ENCODE results near the gene FHIT. TPM values are rescaled to one million over a fixed set of nuclear protein-coding genes. Genes with fewer than 3 reads are reported as not detected.
A peak's percentile ranks its signal among the peaks of the same experiment; 100 is the strongest.

Gene FHIT
- total RNA-seq: 1.1 and 1.3 TPM in 2 replicates

DNA sequence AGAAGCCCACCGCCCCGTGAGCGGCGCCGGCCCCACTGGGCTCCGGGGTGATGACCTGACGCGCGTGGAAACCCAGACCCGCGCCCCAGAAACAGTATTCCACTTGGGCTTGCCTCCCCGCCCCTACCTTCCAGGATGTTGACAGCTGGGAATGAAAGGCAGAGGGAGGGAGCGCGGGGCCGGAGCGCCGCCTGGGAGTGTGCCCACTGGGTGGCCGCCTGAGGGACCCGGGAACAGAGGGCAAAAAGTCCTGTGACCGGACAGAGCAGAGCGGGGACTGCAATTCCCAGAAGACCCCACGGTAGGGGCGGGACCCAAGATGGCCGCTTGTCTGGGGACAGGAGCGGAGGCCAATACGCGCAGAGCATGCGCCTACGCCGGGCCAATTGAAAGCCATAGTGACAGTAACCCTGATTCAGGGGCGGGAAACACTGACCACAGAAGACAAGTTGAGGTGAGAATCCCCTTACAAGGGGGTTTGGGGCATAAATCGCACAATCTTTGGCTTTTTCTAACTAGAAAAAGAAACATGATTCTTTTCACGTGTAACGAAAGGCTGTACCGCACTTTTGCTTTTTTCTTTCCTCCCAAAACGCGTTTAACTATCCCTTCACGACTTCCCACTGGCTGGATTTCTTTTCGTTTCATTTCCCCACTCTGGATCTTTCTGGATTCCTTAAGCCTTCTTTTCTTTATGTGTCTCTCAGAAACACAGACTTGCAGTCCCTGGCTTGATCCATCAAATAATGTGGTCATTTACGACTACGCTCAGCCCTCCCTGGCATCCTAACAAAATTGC is at the start of gene FHIT:
TSS of gene FHIT (minus strand) at position 279 of the 799 bp plus-strand sequence.
- DNase-seq (ENCODE audit: low read depth, low spot score): peak; percentile 84

GRCh38 chr3:61300786-61301185 is 49.5 kb upstream of the FHIT start:
- DNase-seq (ENCODE audit: low read depth, low spot score): no peak

DNA sequence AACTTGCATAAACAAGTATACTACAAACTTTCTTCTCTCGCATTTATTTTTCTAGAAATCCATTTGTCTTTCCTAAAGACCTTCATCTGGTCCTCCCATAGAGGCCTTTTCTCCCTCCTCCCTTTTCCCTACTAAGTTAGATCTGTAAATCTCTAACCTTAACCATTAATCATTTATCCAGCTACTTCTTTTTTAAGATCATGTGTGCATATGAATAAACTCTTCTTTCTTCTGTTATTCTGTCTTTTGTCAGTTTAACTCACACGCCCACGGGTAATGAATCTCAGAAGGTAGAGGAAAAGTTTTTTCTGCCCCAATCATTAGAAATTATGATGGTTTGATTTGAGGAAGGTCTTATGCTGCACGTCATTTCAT is 48.7 kb upstream of the FHIT start:
- DNase-seq (ENCODE audit: low read depth, low spot score): no peak

GRCh38 chr3:61299343-61300005 is 48.2 kb upstream of the FHIT start:
- no peak for DNase-seq (ENCODE audit: low read depth, low spot score)

DNA sequence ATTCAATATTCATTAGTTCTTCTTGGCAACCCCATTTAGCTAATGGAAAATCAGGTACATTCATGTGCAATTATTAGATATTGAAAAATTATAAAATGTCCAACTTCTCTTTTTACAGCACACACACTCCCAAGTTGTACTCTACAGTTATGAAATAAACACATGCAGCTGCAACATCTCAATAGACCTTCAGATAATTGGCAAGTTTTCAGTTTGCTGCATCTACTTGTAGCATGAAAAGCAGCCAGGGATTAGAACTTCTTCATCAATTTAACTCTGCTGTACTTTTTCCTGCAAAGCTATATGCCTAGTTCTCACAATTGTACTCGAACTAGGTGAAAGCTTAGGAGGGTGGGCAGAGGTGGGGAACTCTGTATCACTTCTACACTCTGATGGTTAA is 46.6 kb upstream of the FHIT start:
- DNase-seq (ENCODE audit: low read depth, low spot score): no peak

DNA sequence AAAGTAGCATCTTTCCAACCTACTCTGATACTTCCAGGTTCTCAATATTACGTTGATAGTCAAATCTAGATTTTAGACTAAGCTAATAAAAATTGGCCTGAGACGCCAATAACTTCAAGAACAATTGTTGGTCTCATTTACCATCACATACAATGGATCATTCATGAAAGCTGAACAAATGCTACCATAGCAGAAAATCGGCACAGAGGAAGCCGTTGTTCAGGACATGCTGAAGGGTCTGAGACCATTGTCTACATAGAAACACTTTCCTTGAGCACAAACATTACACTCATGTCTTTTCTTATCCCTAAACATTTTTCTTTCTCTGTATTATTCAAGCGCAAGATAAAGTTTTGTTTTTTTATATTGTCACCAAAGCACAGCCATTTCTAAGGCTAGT is 37.2 kb upstream of the FHIT start:
- no peak for DNase-seq (ENCODE audit: low read depth, low spot score)

GRCh38 chr3:61283876-61284275 is 32.6 kb upstream of the FHIT start:
- no peak for DNase-seq (ENCODE audit: low read depth, low spot score)

DNA sequence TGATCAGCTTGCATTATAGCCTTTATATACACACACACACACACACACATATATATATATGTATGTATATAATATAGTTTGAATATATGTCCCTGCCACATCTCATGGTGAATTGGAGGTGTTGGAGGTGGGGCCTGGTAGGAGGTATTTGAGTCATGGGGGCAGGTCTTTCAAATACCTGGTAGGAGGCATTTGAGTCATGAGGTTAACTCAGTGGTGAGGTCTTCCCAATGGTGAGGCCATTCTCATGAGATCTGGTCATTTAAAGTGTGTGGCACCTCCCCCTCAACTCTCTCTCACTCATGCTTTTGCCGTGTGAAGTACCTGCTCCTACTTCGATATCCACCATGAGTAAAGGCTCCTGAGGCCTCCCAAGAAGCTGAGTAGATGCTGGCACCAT is 27.5 kb upstream of the FHIT start:
- DNase-seq (ENCODE audit: low read depth, low spot score): no peak

DNA sequence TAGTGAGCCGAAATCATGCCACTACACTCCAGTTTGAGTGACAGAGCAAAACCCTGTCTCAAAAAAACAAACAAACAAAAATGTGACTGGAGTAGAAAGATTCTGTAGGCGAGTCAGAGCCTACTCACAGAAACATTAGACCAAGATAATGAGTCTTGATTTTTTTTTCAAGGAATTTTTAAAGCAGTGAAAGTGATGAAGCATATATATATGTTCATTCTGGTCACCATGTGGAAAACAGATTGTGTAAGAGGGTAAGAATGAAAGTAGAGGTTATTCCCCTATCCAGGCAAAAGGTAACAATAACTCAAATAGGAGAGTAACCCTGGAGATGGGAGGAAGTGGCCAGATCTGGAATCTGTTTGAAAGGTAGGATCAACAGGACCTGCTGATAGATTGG is 26.2 kb upstream of the FHIT start:
- no peak for DNase-seq (ENCODE audit: low read depth, low spot score)

- DNase-seq (ENCODE audit: low read depth, low spot score): no peak
Measured at GRCh38 chr3:61269435-61269834, 18.2 kb upstream of the FHIT start.

DNA sequence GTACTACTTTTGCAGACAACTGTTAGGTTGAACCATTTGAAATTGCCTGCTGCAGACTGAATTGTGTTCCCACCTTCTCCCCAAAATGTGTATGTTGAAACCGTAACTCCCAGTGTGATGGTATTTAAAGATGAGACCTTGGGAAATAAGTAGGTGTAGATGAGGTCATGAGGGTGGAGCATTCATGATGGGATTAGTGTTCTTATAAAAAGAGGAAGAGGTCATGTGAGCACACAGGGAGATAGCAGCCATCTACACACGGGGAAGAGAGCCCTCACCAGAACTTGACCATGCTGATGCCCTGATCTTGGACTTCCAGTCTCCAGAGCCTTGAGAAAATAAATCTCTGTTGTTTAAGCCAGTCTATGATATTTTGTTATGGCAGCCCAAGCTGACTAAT is 17.4 kb upstream of the FHIT start:
- DNase-seq (ENCODE audit: low read depth, low spot score): no peak

DNA sequence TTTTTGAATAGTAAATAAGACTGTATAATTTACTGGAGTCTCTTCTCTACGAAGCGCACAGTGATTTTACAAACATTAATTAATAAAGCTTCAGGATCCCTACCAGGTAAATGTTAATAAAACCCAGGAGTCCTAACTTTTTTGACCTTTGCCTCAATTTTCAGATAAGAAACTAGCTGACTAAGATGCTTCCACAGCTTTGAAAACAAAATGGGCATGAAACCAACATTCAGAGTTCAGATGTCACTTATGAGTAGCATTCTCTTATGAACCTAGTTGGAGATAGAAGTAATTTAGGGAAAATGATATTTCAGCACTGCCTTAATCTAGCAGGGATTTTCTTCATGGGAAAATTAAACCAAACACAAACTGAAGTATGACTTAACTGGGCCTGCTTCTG is 13.0 kb upstream of the FHIT start:
- no peak for DNase-seq (ENCODE audit: low read depth, low spot score)

- no peak for DNase-seq (ENCODE audit: low read depth, low spot score)
Measured at GRCh38 chr3:61257148-61257547, 5.9 kb upstream of the FHIT start.

DNA sequence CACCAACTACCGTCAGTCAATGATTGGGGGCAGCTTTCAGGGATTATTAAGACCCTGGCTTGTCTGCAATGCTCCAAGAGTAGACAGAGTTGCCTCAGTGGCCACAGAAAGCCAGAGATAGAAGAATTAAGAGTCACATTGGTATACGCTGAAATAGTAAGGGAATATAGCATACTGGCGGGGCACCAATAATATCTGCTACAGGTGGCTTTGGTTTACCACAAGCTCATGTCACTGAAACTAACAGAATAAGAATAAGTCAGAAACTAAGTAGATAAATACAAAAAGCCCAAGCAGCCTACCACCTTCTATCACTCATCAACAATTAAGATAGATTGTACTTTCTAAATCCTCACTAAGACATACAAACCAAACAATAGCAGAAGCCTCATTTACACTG is 2.5 kb upstream of the FHIT start:
- no peak for DNase-seq (ENCODE audit: low read depth, low spot score)

- DNase-seq (ENCODE audit: low read depth, low spot score): peak; percentile 4
Measured at GRCh38 chr3:61252836-61253235, 1.6 kb upstream of the FHIT start.

GRCh38 chr3:61250784-61251173 is 473 bp downstream of the FHIT start:
- no peak for DNase-seq (ENCODE audit: low read depth, low spot score)

DNA sequence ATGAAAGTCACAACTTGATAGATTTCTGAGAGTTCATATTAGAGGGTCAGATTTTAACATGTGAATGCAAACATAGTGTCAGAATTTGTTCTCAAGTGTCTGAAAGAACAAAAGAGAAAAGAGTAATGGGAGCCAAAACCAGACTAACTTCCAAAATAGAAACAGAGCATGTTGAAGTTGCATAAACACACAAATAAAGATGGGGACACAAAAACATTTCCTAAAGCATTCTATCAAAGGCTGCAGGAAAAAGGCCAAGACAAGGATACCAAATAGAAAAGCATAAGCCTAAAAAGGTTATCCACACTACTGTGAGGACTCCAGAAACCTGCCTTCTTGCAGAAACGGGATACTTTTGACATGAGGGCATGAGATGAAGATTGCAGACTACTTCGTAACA is 2.8 kb downstream of the FHIT start:
- DNase-seq (ENCODE audit: low read depth, low spot score): no peak

DNA sequence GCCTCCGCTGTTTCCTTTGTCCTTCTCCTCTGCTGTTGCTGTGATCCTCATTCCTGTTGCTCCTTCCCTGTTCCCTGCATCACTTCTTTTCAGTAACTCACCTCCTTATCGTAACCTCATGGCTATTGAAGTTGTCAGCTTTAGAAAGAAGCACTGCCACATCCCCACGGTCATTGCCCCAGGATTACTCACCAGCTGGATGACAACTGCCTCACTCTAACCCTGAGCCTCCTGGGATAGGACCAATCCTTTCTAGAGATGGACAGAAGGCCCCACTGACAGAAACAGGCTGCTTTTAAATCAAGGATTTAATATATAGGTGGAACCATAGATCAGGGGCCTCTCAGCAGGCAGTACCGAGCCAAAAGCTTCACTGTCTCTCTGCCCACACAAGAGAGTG is 4.1 kb downstream of the FHIT start:
- no peak for DNase-seq (ENCODE audit: low read depth, low spot score)

- peak; percentile 3 for DNase-seq (ENCODE audit: low read depth, low spot score)
Measured at GRCh38 chr3:61239871-61240270, 11.4 kb downstream of the FHIT start.

DNA sequence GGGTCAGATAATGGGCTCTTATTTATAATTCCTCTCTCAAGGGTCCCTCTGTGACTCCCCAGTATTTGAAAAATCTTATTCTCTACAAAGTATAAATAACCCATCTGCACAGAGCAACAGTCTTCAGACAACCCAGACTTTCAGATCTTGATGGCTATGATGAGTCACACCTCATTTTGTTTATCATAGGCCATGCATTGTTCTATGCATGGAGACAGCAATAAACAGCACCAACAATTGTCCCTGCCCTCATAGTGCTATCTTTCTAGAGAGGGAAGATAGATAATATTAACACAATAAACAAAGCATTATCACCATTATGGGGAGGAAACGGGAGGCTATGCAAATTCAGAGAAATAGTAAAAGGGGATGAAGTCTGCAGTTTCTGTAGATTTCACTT is 13.4 kb downstream of the FHIT start:
- no peak for DNase-seq (ENCODE audit: low read depth, low spot score)

GRCh38 chr3:61236556-61236955 is 14.7 kb downstream of the FHIT start:
- DNase-seq (ENCODE audit: low read depth, low spot score): no peak

GRCh38 chr3:61233746-61234145 is 17.5 kb downstream of the FHIT start:
- no peak for DNase-seq (ENCODE audit: low read depth, low spot score)

DNA sequence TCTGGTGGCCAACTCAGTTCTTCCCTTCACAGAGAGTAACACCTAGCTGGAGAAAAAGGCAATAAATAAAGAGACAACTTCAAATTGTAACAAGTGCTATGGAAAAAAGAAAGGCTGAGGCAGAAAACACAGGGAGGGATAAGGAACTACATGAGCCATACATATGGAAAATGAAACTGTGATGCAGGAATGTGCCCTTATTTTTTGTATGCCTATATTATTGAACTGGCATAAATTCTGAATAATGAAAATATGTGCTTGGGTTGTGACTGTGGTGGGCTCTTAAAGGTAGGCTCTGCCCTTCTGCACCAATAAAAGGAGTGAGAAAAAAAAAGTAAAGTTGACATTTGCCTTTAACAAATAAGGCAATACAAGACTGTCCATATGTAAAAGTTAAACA is 19.6 kb downstream of the FHIT start:
- DNase-seq (ENCODE audit: low read depth, low spot score): no peak
